GM18870 (cell line): ENCODE measurements around the gene DLAT.
"Not testable (repeated sequence)": the region's sequence is repeated elsewhere in the genome, so short reads cannot be mapped to it uniquely, and the experiment has no call there.

Source experiments
- ATAC-seq: cut with Tn5 transposase; IDR thresholded peaks from one replicate; pipeline ENCODE4 v1.9.1; 2021; ENCODE audit warnings: moderate library complexity; ENCODE audit not compliant: unreplicated experiment

DLAT gene

DNA sequence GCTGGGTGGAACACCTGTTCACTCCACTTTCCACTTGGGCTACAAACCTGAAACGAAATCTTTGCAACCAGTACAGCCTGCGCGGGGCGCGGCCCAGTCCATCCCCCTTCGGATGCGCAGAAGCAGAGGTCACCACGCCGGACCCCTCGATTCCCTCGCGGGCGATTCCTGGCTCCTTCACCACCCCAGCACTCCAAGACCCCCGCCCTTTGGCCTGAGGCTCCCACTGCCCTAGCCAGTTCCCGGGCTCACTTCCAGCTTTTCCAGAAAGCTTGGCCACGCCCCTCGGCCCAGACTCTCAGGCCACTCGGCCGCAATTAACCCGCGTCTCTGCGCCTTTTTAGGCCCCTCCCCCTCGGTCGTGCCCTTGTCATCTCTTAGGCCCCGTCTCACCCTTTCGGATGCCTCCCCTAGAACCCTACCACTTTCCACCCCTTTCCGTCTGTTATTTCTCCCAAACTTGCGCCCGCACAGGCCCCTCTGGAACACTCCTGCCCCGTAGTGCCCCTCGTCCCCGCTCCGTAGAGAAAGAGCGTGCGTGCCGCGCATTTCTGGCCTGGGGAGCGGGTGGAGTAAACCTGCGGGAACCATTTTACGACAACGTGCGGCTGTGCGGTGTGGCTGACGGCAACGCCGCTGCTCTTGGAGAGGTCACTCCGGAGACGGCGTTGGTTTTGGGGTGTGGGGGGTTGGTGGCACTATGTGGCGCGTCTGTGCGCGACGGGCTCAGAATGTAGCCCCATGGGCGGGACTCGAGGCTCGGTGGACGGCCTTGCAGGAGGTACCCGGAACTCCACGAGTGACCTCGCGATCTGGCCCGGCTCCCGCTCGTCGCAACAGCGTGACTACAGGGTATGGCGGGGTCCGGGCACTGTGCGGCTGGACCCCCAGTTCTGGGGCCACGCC lies at the start of gene DLAT:
Gene DLAT, plus strand, starts transcription at position 636 of the 906 bp plus-strand sequence. Its CDS starts 65 bp downstream, at position 701.
- peak; percentile 62 for ATAC-seq

DNA sequence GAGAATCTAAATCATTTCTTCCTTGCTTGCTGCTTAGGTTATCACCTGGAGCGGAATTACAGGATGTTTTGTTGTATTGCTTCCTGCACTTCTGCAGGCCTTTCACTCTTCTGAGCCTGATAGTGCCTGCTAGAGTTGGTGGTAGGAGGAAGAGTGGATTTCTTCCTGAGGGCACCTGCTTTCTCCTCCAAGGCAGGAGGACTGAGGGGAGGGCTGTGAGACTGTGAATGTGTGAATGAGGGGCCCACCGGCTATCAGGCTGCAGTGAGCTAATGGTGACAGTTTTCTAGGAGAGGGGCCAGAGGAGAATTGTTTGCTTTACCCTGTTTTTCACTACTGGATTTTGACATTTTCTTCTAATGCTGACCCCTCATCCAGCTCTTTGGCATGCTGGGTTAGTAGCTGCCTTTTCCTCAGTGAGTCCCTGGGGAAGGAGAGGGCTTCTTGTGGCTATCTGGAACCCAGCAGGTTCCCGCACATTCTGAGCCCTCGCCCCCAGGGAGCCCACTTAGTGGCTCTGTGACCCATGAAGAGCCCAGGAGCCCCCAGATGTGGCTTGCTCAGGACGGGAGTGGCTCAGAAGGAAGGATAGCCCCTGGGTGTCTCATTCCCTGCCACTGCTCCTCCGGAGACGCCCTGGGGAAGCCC lies 49.0 kb upstream of the DLAT start:
- no peak for ATAC-seq

DNA sequence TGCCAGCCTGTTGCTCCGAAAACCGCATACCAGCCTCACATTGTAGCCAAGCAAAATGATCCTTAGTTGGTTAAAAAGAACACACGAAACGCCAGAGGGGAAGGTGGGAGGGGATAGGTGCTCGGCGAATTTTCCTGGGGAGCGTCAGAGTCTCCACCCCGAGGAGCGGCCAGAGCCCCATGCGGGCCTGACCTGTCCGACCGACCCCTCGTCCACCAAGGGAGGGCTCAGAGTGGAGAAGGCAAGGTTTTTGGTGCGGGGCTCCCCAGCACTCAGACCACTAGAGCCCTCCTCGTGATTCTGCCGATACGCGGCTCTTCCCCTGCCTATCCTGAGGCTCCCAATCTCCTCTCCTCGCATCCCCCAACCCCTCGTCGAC lies 48.5 kb upstream of the DLAT start:
- no peak for ATAC-seq

DNA sequence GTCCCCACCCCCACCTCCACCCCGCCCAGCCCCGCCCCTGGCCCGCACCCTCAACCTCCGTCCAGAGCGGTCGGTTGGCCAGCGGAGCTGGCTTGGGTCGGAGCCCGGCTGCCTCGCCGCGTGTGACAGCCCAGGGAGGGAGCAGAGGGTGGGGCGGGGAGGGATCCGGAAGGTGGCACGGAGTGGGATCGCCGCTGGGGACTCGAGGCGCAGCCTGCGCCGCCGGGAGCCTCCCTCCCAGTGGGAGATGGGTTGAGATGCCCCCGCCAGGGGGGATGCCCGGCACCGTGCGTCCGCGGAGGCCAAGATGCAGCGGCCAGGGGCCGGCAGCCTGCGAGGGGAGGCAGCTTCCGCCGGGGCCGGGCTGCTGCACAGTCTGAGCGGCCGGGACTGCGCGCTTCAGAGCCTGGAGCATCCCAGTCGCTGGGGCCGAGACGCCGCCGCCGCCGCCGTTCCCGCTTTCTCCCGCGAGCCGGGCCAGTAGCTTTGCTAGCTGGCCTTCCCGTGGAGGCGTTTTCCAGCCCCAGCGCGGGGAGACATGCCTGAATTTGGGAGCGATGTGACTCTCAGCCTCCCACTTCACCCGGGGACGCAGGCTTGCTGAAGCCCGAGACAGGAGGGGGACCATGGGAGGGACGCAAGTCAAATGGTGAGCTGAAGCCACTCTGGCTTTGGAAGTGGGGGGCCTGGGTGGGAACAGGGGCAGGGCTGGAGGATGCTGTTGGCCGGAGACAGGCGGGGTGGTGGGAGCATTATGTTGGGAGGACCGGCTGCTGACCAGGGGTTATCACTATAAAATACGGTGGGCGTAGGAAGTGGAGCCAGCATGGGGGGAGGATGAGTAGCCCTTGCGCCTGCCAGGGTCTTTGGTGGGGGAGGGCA lies 47.8 kb upstream of the DLAT start:
- ATAC-seq: no peak

DNA sequence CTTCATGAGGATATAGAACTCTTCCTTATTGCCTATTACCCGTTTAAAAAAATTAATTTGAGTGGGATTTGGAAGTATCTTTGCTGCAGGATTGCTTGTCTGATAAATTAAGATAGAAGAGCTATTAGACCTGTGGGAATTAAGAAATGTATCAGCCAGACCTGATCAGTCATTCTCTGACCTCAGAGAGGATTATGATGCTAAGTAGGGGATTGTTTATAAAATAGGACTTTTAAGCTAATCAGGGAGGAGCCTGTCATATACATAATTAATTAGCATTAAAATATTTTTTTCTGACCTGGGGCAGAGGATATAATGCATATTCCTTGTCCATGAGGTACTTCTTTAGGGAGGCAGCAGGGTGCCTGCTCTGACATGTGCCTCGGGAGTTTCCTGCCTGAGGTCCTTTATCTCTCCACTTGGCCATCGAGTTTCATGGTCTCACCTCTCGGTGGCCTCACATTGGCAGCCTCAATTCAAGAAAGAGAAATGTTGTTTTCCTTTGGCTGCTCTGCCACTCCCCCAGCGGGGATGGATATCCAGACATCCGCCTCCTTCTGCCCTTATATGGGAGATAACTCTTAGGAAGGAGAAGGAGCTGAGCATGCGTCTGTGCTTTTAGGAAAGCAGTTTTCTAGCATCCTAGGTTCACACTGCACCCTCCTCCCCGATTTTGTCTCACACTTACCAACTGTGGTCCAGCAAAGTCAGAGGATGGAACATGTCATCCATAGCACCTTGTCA lies 47.0 kb upstream of the DLAT start:
- ATAC-seq: no peak

DNA sequence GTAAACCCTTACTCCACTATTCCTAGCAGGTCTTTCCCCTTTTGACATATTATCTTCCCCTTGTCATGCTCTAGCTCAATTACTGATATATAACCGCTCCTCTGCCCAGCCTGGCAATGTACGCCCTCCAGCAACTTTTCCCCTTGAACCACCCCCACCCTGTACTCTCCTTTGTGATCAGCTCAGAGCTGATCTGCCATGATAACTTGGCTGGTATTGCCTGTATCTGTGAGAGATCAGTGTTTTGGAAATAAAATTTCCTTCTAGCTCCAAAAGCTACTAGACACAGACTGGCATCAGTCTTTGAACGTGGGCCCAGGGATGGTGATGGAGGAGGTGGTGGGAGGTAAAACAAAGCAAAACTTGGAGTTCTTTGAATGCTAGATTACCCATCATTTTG lies 45.1 kb upstream of the DLAT start:
- ATAC-seq: no peak

DNA sequence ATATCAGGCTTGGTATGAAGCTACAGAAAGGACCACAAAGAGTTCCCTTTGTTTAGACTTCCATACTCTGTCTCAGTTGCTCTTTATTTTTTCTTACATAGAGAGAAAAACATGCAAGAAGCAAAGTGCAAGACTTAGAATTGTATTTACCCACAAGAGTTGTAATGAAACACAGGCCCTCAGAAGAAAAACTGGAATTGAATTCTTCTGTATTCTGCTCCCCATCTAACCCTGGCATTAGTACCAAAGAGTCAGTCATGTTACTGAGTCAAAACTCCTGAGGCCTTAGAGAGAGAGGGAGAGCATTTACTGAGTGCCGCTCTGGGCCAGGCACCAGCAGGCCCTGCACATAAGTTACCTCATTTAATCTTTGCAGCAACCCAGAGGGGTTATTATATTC lies 43.9 kb upstream of the DLAT start:
- no peak for ATAC-seq

DNA sequence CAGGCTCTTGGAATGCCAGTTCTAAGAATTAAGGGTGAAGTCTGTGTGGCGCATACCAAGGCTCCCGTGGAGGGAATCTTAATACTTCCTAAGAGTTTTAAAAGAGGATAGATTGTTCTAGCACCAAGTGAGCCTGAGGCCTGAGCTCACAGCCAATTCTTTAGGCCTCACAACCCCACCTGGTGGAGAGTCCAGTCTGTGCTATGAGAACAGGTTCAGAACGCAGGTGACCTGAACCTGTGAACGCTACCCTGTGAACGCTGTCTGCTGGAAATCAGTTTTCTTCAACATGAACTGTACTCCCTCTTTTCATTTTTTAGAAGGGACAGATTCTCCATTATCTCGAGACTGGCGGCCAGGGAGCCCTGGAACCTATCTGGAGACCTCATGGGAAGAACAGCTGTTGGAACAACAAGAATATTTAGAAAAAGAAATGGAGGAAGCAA lies 43.2 kb upstream of the DLAT start:
- no peak for ATAC-seq

DNA sequence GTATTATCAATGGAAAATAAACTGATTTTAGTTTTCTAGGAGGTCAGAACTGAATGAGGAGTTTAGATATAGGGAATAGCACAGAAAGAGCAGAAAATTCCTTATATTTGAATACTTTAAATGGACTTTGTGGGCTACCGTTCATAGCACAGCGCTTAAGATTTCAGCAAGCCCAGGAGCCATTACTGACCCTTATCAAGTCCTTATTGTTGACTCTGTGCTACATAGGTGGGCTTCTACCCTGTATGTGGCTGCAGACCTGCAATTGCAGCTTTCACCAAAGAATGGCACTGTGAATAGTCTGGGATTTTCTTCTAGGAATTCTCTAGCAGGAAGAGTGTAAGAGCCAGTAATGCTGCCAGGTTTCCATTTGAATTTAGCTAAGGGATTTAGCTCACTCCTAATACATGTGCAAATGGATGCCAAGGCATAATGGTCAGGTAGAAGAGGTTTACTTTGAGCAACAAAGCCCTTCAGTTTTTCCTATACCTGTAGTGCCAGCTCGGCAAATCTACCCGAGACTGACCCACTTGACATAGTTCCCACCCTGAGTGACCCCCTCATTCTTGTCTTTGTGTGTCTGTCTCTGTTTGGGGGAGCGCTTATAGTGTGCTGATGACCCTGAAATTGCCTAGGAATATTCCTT lies 42.5 kb upstream of the DLAT start:
- ATAC-seq: no peak

DNA sequence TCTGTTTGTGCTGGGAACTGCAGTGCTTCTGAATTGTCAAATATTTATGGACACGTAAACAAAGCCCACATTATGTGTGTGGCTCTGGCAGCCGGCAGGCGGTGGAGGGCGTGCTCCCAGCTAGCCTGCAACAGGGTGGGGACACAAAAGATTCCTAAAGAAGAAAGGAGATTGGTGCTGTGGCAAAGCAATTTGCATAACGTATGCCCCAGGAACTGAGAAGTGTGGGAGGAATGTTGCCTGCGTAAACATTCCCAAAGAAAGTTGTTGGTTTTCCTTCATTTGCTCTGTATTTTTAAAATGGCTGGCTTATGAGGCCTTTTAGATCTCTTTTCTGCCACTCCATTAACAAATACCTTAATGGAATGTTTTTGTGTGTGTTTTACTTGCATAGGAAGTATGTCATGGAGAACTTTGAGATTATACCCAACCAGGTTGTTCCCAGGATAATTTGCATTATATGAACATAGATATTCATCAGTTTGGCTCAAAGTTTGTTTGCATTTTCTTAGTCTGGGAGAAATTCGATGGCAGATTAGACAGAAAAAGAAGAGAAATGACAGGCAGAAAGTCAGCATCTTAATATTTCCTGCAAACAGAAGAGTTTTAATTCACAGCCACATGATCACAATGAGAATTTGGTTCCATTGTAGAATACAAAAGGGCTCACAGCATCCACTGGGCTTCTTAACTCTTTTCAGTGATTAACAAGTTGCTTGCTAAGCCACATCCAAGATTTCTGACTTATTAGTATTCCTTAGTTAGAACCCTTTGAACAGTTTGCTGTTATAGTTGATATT lies 41.8 kb upstream of the DLAT start:
- ATAC-seq: no peak

DNA sequence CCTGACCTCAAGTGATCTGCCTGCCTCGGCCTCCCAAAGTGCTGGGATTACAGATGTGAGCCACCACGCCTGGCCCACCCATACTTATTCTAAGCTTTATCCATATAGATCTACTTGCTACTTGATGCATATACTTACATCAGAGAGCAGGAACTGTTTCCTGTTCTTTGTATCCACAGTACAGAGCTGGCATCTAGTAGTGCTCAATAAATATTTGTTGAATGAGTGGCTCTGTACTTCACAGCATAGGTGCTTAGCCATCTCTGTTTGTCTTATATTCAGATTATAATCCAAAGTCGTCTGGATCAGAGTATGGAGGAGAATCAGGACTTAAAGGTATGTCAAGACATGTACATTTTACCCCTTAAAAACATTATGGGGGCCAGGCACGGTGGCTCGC lies 38.6 kb upstream of the DLAT start:
- ATAC-seq: no peak

DNA sequence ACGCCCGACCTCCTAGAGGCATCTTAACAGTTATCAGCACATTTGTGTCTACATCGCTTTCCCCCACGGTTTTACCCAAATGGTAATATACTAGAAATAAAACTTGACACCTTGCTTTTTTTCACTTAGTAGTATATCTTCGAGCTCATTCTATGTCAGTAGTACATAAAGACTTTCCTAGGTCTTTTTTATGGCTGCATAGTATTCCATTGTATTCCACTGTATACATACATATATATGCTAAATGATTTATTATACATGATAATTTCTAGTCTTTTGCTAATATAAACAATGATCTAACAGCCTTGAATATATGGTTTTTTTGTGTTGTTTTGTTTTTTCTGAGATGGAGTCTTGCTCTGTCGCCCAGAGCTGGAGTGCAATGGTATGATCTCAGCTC lies 34.8 kb upstream of the DLAT start:
- ATAC-seq: no peak

DNA sequence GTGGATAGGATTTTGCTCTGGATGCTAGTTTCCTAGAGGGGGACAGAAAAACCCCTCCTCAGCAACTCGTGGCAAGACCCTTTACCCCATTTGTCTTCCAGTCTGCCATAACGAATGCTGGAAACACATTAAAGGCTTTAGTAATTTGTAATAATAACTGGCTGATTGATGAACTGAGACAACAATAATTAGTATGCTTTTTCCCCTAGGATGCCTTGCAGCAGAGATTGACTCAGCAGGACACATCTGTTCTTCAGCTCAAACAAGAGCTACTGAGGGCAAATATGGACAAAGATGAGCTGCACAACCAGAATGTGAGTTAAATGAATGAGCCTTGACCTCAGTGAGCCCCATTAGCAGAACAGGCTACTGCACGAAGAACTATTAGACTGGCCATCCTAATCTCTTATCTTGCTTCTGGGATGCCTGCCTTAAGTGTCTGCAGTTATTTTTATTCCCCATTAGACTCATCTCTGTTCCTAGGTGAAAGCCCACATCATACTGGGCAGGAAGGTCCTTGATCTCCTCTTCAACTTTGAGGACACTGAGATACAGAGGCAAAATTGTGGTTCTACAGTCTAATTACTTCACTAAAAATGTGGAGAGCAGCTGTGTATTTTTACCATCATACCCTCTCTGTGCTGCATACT lies 32.9 kb upstream of the DLAT start:
- ATAC-seq: no peak

DNA sequence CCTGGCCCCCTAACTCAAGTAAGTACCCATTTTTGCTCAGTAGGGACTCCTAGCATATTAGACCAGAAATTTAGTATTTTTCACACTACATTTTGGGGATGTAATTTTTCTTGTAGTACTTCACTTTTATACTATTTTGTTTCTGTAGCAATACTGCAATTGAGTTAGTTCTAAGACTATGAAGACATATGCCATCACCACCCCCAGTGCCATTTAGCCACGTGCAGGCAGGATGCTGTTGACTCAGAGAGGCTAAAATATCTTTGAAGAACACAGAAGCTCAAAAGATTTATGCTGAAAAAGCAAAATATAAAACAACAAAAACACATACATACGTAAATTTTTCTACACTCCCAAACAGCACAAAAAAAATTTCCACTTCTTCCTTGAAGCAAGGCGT lies 29.1 kb upstream of the DLAT start:
- ATAC-seq: no peak

DNA sequence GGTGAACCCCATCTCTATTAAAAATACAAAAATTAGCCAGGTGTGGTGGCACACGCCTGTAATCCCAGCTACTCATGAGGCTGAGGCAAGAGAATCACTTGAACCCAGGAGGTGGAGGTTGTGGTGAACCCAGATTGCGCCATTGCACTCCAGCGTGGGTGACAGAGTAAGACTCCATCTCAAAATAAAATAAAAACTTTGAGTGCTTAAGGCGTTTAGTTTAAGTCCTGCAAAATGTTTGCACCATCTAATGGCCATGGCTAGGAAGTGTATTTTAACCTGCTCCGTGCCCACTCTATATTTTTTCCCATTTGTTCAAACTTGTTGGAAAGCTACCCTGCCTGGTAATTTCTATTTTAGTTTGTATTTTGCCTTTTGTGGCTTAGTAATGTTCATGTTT lies 28.5 kb upstream of the DLAT start:
- ATAC-seq: not testable (repeated sequence)

DNA sequence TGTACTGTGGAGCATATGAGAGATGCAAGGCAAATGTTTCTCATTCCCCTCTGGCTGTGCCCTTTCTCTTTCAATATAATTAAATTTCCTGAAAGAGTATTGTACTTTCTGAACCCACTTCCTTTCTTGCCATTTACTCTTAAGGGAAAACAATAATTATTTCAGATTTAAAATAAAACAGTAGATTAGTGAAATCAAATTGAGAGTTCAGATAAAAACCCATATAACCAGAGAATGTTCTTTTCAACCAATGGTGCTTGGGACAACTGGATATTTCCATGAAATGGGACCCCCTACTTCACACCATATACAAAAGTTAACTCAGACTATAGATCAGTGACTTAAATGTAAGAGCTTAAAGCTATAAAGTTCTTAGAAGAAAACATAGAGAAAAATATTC lies 26.1 kb upstream of the DLAT start:
- no peak for ATAC-seq

DNA sequence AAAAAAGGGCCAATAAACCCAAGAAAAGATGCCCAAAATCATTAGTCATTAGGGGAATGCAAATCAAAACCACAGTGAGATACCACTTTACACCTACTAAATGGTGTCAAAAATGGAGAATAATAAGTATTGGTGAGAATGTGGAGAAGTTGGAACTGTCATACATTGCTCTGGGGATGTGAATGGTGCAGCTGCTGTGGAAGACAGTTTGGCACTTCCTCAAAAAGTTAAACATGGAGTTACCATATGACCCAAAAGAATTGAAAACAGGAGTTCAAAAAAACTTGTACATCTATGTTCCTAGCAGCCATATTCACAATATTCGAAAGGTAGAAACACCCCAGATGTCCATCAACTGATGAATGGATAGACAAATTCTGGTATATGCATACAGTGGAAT lies 24.5 kb upstream of the DLAT start:
- no peak for ATAC-seq

DNA sequence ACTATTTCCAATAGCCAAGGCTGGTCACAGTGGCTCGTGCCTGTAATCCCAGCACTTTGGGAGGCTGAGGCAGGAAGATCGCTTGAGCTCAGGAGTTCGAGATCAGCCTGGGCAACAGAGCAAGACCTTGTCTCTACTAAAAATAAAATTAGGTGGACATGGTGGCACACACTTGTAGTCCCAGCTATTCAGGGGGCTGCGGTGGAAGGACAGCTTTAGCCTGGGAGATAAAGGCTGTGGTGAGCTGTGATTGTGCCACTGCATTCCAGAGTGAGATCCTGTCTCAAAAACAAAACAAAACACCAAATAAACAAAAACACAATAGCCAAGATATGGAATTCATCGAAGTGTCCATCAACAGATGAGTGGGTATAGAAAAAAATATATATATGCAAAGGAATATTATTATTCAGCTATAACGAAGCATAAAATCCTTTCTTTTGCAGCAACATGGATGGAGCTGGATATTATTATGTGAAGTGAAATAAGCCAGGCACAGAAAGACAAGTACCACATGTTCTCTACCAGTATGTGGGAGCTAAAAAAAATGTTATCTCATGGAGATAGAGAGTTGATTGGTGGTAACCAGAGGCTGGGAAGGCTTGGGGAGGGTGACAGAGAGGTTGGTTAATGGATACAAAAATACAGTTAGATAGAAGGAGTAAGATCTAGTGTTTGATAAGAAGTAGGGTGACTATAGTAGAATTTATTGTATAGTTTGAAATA lies 22.6 kb upstream of the DLAT start:
- no peak for ATAC-seq
